ENCODE results near the gene HSPB6.
A peak's percentile ranks its signal among the peaks of the same experiment; 100 is the strongest.

Gene HSPB6

DNA sequence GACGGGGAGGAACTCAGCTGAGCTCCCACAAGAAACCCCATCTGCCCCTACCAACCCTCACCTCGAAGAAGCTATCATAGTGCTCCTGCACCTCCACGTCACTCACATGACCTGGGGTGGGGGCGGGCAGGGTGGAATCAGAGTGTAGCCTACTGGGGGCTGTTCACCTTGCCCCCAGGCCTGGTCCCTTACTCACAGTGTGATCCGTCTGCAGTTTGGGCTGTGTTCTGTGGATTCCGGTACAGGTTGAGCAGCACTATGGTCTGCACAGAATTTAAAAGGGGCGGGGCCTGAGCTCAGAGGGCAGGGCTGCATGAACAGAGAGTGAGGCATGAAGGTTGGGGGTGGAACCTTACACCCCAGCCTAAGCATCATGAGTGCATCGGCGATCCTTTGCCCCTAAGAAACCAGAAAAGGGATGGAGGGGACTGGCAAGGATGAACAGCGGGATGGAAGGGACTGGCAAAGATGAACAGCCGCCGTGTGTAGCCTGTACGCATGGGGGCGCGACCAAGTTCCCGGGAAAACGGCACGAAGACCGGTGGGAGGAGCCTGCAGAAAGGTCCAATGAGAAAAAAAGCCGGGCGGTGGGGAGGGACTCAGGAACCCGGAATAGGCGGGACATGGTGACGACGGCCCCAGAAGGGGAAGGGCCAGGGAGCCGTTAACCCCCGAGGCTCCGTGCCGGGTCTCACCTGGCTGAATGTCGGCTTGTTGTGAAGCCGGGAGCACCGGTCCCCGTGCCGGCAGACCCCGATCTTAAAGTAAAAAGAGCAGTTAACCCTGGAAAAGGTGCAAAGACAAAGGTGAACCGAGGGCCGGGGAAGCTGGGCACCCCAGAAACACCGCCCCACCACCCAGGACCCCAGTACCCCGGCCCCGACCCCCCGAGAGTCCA, 12.2 kb downstream of the HSPB6 start:
- DNase-seq: peak; percentile 95

DNA sequence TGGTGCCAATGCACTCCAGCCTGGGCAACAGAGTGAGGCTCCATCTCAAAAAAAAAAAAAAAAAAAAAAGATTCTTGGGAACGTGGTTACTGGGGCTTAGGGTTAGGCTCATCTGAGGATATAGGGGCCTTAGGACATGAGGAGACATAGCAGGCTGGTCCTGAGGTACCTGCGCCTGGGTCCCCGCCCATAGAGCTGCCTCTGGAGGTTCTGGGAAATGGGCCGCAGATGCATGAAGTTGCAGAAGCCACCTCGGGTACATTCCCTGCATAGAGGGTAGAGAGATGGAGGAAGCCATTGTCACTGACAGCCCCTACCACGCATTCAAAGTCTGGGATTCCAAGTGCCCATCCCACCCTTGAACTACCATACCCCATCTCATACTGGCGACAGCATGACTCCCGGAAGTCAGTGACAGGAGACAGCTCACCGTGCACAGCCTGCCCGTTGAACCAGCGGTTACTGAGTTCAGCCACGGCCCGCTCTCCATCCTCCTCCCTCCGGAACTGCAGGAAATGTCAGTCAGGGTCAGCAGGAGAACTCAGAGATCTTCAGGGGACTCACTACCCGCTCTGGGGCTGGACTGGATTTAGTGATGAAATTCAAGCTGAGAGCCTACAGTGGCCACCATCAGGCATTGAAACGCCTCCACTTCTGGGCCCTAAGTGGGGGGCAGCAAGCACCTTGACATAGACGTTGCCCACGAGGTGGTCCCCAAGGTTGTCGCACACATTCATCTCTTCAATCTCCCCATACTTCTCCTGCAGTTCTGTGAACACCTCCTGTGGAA, 13.0 kb downstream of the HSPB6 start:
- no peak for DNase-seq

DNA sequence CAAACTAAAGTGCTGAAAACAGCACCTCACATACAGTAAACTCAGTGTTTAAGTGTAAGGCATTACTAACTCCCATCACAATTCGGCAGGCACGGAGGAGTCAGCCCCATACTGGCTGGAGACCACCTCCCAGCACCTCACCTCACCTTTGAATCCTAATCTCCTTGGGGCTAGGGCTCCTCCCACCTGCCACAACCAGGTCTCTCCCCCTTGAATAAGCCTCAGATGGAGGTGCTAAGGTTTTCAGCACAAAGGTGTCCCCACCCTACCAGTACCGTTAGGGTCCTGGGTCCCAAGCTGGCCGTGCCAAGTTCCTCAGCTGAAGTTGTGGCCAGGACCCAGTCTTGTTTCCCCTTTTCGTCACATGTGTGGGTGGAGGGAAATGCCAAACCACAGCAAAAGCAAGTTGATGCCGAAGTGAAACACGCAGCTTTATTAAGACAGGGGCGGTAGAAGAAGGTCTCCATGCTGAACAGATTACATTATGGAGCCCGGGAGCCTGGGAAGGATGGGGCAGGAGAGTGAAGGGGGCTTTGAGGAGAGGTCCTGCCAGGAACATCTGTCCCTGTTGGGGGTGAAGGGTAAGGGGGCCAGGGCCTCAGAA, 14.6 kb downstream of the HSPB6 start, which contains the start of gene IGFLR1:
TSS of gene IGFLR1 (minus strand) at position 332 of the 604 bp plus-strand sequence. CDS start 1,272 bp downstream, outside the sequence.
- no peak for DNase-seq

DNA sequence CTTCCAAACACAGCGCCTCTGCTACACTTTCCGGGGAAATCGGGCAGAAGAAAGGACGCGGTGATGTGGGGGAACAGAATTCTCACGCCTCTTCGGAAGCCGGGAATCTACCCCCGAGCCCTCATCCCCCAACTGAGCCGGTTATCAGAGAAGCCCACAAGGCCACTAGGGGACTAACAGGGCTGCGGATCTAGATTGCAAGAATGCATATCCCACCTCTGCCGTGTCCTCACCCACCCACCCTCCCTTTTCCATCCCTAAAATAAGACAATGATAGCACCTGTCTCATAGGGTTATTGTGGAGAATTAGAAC, 15.7 kb downstream of the HSPB6 start:
- no peak for DNase-seq

DNA sequence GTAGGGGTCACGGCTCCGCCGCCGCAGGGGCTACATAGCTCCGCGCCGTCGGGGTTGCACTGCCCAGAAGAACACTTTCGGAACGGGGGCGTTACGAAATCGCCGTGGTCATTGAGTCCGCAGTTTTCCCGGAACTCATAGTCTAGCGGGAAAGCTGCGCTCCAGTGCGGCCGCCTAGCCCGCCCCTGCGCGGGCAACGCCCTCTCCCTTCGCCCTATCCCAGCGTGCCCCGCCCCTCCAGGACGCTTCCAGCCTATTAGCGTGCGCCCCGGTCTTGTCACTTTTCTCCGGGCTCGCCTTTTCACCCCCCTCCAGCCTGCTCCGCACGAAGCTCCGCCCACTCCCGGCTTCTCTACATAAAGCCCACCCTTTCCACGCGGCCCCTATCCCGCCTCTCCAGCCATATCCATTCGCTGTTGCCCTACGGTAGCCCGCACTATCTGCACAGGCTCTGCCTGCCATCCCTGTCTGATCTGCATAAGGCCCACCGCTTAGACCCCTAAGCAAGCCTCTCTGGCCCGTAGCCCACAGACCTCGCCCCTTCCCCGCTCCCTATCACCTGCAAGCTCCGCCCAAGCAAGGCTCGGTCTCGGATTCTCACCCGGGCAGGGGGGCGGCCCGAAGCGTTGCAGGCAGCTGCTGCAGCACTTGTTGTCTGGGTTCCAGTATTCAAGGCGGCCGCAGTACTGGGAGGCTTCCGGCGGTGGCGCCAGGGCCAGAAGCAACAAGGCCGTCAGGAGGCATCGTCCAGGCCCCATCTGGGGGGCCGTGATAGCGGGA, 16.2 kb downstream of the HSPB6 start:
- DNase-seq: peak; percentile 97

DNA sequence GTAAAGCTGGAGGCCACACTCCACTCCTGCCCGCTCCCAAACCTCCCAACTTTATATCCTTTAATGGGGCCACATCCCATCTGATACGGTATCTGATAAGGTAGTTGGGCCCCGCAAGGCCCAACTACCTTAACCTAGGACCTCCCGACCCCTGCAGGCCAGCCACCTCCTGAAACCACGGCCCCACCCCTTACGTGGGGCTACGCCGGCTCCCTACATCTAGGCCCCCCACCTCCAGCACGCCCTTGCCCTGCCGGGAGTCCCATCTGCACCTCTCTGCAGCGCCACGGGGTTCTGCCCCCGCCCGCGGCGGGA, 16.8 kb downstream of the HSPB6 start:
- DNase-seq: no peak

DNA sequence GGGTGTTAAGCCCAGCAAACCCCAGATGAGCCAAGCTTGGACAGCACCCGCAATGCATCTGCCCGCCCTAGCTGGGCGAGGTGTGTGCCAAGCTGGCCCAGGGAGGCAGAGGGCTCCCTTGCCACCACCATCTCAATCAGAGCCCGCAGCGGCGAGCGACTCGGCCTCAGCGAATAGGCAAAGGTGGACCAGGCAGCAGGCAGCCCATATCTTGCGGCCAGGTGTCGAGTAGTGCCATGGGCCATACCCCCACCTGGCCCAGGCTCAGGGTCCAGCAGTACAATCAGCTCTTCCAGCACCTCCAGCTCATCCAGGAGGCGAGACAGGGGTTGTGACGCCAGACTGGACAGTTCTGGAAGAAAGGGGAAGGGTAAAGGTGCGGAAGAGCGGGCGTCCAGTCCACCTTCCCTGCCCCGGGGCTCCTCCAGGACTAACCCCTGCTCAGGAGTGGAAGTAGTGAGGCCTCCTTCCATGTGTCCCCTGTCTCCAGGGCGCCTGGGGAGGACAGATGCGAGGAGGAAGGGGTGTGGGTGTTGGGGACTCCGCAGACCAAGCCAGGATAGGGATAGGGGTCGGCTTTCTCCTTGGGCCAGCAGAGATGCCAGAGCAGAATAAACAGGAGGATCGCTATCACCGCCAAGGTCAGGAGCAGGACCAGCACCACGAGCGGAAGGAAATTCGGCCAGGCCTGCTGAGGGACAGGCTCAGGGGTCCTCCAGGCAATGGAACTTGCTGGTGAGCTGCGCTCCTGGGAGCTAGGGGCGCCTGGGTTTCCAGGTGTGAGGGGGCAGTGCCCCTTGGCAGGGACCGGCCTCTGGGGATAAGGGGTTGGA, 17.3 kb downstream of the HSPB6 start:
- DNase-seq: no peak

DNA sequence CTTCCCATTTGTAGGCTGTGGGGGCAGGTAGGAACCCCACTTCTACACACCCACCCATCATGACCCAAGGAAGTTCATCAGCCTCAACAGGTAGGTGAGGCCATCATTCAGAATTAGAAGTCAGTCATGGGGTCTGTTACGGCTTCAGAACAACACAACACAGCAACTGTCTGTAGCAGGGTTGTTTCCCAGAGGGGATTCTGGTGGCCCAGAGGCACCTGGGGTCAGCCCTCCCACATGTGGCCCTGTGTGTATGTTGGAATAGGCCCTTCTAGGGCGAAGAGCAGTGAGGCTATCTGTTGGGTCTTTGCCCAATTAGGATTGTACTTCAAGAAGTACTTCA, 18.0 kb downstream of the HSPB6 start:
- no peak for DNase-seq

DNA sequence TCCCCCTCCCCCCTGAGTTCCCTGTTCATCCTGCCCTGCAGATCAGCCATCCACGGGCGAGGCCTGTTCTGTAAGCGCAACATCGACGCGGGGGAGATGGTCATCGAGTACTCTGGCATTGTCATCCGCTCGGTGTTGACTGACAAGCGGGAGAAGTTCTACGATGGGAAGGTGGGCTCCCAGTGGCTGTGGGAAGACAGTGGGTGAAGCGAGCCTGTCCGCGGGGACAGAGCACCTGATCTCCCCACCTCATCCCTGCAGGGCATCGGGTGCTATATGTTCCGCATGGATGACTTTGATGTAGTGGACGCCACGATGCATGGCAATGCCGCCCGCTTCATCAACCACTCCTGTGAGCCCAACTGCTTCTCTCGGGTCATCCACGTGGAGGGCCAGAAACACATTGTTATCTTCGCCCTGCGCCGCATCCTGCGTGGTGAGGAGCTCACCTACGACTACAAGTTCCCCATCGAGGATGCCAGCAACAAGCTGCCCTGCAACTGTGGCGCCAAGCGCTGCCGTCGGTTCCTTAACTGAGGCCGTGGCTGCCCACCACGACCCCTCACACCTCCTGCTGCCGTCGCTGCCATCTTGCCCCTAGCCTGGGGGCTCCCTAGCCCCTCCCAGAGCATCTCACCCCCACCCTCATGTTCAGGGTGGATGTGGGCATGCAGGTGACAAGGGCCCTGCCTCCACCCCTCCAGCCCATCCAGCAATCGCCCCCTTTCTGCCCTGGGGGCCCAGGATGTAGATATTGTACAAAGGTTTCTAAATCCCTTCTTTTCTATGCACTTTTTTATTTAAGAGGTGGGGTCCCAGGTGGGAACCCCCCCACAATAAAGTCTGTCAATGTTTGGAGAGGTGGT, 18.6 kb downstream of the HSPB6 start:
- DNase-seq: no peak

DNA sequence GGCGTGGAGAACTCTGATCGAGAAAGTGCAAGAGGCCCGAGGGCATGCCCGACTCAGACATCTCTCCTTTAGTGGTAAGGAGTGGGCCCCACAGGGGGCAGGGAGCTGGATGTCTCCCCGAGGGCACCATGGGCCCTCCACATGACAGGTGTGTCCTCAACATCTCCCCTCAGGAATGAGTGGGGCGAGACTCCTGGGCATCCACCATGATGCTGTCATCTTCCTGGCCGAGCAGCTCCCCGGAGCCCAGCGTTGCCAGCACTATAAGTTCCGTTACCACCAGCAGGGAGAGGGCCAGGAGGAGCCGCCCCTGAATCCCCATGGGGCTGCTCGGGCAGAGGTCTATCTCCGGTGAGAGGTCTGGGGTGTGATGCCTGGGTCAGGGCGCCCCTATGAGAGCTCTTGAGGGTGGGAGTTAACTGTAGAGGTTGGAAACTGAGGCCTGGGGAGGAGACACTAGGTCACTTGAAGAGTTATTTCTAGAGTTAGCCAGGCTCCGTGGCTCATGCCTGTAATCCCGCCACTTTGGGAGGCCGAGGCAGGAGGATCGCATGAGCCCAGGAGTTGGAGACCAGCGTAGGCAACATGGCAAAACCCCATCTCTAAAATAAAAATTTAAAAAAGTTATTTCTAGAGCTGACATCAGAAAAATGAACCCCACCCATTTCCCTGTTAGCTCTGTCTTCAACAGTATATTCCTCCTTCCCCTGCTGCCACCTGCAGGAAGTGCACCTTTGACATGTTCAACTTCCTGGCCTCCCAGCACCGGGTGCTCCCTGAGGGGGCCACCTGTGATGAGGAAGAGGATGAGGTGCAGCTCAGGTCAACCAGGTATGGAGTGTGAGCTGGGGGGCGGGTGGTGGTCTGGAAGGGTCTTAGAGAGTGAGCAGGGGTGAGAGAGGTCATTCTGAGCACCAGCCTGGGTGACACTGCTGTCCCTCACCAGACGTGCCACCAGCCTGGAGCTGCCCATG, 19.6 kb downstream of the HSPB6 start:
- no peak for DNase-seq

DNA sequence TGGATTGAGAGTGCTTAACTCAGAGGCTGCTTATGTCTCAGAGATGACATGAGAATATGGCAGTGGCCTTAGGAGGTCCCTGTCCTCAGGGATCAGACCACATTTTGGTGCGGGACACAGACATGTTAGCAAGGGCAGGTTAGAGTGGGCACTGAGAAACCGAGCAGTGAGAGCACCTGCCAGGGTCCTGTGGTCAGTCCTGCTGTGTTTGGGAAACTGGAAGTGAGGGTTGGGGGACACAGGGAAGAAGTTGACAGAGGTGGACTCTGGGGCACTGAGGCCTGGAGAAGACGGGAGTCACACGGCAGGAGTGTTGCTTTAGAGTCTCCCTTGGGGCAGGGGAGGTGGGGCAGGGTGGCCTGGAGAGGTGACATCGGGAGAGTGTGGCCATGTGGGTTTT, 21.9 kb downstream of the HSPB6 start:
- DNase-seq: no peak

DNA sequence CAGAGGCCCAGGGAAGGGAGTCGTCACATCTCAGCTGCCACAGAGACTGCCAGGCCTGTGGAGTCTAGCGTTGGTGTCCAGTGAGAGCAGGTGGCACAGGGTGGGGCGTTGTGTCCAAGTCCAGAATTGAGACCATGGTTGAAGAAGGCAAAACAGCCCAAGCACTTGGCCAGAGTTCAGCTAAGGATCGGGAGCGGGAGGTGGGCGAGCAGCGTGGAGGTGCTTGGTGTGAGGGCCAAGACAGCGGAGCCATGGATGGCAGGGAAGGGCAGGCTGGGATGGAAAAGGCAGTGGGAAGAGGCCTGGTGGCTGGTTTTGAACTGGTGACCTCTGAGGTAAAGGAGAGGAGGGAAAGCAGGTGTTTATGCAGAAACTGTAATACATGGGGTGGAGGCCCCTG, 22.6 kb downstream of the HSPB6 start:
- DNase-seq: no peak

DNA sequence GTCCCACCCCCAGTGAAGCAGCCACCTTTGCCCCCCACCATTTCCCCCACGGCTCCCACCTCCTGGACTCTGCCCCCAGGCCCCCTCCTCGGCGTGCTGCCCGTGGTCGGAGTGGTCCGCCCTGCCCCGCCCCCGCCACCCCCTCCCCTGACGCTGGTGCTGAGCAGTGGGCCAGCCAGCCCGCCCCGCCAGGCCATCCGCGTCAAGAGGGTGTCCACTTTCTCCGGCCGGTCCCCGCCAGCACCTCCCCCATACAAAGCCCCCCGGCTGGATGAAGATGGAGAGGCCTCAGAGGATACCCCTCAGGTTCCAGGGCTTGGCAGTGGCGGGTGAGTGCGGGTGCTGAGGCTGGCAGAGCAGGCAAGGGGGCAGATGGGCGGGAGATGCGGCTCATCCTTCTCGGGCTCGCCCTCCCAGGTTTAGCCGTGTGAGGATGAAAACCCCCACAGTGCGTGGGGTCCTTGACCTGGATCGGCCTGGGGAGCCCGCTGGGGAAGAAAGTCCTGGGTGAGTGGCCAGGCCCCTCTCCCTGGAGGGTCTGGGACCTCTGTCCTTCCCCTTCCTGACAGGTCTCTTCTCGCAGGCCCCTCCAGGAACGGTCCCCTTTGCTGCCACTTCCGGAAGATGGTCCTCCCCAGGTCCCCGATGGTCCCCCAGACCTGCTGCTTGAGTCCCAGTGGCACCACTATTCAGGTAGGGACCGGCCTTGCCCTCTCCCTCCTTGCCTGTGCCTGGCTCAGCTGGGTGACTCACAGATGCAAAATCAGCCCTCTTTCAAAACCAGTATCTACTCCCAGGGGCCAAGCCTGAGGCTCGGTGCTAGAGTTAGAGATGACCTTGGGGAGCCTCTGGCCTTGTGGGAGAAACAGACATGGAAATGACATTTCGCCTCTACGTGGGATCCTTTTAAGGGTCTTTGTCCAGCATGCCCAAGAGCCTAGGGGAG, 23.4 kb downstream of the HSPB6 start:
- DNase-seq: no peak

DNA sequence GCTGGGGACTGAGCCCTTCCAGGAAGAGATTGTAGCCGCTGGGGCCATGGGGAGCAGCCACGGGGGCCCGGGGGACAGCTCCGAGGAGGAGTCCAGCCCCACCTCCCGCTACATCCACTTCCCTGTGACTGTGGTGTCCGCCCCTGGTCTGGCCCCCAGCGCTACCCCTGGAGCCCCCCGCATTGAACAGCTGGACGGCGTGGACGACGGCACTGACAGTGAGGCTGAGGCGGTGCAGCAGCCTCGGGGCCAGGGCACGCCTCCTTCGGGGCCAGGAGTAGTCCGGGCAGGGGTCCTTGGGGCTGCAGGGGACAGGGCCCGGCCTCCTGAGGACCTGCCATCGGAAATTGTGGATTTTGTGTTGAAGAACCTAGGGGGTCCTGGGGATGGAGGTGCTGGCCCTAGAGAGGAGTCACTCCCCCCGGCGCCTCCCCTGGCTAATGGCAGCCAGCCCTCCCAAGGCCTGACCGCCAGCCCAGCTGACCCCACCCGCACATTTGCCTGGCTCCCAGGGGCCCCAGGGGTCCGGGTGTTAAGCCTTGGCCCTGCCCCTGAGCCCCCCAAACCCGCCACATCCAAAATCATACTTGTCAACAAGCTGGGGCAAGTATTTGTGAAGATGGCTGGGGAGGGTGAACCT, 24.2 kb downstream of the HSPB6 start:
- DNase-seq: no peak

DNA sequence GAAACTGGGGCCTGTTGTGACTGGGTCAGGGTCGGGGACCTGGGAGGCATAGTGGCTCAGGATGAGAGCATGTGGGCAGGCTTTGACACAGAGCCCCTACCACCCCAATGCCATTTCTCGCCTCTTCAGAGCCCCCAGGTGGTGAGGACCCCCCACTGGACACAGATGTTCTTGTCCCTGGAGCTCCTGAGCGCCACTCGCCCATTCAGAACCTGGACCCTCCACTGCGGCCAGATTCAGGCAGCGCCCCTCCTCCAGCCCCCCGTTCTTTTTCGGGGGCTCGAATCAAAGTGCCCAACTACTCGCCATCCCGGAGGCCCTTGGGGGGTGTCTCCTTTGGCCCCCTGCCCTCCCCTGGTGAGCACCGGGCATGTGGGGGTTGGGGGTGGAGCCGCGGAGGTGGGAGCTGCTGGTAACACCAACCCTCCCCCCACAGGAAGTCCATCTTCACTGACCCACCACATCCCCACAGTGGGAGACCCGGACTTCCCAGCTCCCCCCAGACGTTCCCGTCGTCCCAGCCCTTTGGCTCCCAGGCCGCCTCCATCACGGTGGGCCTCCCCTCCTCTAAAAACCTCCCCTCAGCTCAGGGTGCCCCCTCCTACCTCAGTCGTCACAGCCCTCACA, 24.9 kb downstream of the HSPB6 start:
- no peak for DNase-seq

DNA sequence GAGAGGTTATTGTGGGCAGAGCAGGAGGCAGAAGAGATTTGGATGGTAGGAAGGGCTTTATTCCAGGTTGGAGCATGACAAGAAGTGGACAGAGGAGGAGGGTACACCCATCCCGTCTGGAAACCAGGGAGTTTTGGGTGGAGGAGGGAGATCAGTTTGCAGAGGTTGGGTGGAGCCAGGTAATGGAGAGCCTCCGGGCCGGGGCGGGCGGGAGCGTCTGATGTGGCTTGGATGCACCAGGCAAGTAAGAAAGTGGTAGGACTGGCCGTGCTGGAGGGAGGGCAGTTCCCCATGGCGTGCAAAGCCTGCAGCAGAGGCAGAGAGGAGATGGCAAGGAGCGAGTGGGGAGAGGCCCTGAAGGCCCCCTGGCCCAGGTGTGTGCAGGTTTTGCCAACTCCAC, 25.5 kb downstream of the HSPB6 start:
- DNase-seq: no peak

DNA sequence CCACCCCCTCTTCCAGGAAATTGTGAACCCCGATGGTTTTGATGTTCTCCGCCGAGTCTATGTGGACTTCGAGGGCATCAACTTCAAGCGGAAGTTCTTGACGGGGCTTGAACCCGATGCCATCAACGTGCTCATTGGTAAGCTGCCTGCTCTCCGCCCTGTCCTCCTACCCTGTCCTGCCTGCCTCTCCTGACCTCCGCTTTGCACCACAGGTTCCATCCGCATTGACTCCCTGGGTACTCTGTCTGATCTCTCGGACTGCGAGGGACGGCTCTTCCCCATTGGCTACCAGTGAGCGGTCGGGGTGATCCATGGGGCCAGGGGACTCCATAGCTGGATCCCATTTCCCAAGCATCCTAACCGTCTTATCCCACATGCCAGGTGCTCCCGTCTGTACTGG, 26.5 kb downstream of the HSPB6 start:
- DNase-seq: no peak

DNA sequence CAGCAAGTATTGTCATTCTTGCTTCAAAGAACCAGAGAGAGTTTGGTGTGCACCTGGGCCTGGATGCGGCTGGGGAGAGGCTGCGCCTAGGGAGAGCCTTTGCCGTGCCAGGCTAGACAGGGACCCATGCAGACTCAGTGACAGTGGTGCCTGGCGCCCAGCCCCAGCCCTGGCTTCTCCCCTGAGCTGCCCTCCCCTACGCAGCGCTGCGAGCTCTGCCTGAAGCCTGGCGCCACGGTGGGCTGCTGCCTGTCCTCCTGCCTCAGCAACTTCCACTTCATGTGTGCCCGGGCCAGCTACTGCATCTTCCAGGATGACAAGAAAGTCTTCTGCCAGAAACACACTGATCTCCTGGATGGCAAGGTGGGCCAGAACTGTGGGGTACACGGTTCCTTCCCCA, 27.1 kb downstream of the HSPB6 start:
- DNase-seq: no peak

Measured in NCI-H1436 (cell line).